Measurements from ENCODE around the gene BEX2. TPM values are rescaled to one million over a fixed set of nuclear protein-coding genes. Genes with fewer than 3 reads are reported as not detected.
A peak's percentile ranks its signal among the peaks of the same experiment; 100 is the strongest.
"Not testable (repeated sequence)": the region's sequence is repeated elsewhere in the genome, so short reads cannot be mapped to it uniquely, and the experiment has no call there.

The BEX2 gene
- total and polyA plus RNA-seq, 4 donors: 61.2 to 223 (median 140) TPM

GRCh38 chrX:103343105-103343504, 32.3 kb upstream of the BEX2 start:
- Histone ChIP-seq H3K4me3 (ENCODE audit: low read depth, low read length) (no peak overlapping the region), H3K9me3 (ENCODE audit: control insufficient read depth, insufficient read depth, low read length) (no peaks in the 10 kb centered on the region), H3K27me3 (ENCODE audit: control insufficient read depth, insufficient read depth, low read length) (peaks cover 20% of the 10 kb centered on the region), H3K27ac (ENCODE audit: low read depth, low read length) (no peak overlapping the region), H3K36me3 (ENCODE audit: control insufficient read depth, insufficient read depth, low read length) (no peaks in the 10 kb centered on the region), H3K4me1 (ENCODE audit: control insufficient read depth, insufficient read depth, low read length) (peaks cover 2% of the 10 kb centered on the region)
- no CpG with 5 or more reads among the region's 2 CpGs for WGBS (ENCODE audit: insufficient coverage)
- DNase-seq (ENCODE audit: low read depth in 4 of 6, low spot score in 6 of 6): peak in 3 of 6 donors; percentile 14 to 76 (median 66)

DNA sequence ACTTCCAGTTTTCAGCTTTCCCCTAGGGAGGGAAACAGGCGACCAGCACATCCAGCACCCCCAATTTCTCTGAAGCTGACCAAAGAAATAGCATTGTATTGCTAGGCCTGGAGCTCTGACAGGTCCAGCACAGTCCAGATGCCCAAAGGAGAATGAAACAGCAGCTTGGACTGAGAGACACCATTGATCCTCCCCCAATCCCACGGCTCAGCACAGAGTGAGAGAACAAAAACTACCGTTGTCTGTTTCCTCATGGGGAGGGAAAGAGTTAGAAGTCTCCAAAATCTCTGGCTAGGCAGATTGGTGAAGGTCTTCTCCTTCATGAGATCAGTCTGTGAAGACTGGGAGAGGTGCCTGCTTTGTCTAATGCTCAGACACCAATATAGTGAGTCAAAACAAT, 27.9 kb upstream of the BEX2 start:
- H3K27ac ChIP-seq (ENCODE audit: low read depth, low read length): no peak overlapping the region
- H3K4me3 ChIP-seq (ENCODE audit: low read depth, low read length): no peak overlapping the region
- no peak for DNase-seq (ENCODE audit: low read depth in 4 of 6, low spot score in 6 of 6)
- no peaks in the 10 kb centered on the region for H3K9me3 ChIP-seq (ENCODE audit: control insufficient read depth, insufficient read depth, low read length)
- 0% methylated on average over 1 of the region's 3 CpGs for WGBS (ENCODE audit: insufficient coverage)
- H3K36me3 ChIP-seq (ENCODE audit: control insufficient read depth, insufficient read depth, low read length): no peaks in the 10 kb centered on the region
- H3K27me3 ChIP-seq (ENCODE audit: control insufficient read depth, insufficient read depth, low read length): peaks cover 12% of the 10 kb centered on the region
- no peaks in the 10 kb centered on the region for H3K4me1 ChIP-seq (ENCODE audit: control insufficient read depth, insufficient read depth, low read length)

DNA sequence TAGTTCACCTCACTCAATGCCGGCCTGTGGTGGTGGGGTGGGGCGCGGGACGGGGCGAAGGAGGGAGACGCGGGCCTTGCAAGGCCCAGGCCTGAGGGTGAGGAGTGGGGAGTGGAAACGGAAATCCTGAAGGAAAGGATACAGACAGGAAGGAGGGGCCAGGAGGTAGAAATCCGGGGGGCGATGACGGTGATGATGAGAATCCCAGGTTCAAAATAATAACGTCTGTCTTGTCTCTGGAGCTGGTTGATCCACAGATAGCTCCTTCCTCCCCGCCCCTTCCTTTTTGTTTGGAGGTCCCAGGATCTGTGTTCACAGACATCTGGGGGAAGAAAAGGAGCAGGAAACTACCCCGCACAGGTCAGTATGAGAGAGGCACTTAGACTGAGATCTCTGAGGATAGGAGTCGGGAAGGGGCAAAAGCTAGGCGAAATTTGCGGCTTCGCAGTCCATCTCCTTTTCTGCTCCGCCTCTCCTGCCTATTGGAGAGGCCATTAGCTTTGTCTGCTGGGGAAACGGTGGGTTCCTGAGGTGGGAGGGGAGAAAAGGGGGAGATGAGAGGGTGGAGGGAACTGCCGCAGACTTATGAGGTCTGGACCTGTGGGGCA, 20.0 kb upstream of the BEX2 start:
- no peaks in the 10 kb centered on the region for H3K9me3 ChIP-seq (ENCODE audit: control insufficient read depth, insufficient read depth, low read length)
- H3K4me1 ChIP-seq (ENCODE audit: control insufficient read depth, insufficient read depth, low read length): peaks cover 3% of the 10 kb centered on the region
- H3K27ac ChIP-seq (ENCODE audit: low read depth, low read length): peak overlapping the region; percentile 79
- H3K4me3 ChIP-seq (ENCODE audit: low read depth, low read length): peak overlapping the region; percentile 55
- H3K36me3 ChIP-seq (ENCODE audit: control insufficient read depth, insufficient read depth, low read length): no peaks in the 10 kb centered on the region
- peak in 4 of 6 donors; percentile 20 to 91 (median 58) for DNase-seq (ENCODE audit: low read depth in 4 of 6, low spot score in 6 of 6)
- 19% methylated on average over 20 of the region's 21 CpGs for WGBS (ENCODE audit: insufficient coverage)
- H3K27me3 ChIP-seq (ENCODE audit: control insufficient read depth, insufficient read depth, low read length): peaks cover 7% of the 10 kb centered on the region

DNA sequence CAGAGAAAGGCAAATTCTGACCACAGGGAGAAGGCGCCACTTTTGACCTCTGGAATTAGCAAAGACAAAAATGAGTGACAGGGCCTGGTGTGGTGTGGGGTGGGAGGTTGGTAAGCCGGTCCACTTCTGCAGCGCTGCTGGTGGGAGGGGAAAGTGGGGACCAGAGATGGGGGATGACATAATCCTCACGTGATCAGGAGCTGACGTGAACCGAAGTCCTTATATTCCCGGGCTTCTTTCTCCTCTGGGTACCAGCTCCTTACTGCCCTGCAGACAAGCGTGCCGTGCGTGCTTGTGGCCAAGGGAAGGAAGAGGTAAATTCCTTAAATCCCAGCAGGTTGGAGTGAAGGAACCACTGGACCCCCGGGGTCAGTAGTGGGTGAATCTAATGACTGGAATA, 19.2 kb upstream of the BEX2 start, which contains the start of gene TCEAL7:
Gene TCEAL7 (plus strand): TSS at position 249 of the 400 bp plus-strand sequence. CDS start 1,165 bp downstream, outside the sequence.
- peak within 1 kb of the TSS; percentile 55 for H3K4me3 ChIP-seq (ENCODE audit: low read depth, low read length)
- WGBS (ENCODE audit: insufficient coverage): 17% methylated on average over 4 of the region's 11 CpGs
- H3K36me3 ChIP-seq (ENCODE audit: control insufficient read depth, insufficient read depth, low read length): no peaks in the 10 kb centered on the region
- peaks cover 7% of the 10 kb centered on the region for H3K27me3 ChIP-seq (ENCODE audit: control insufficient read depth, insufficient read depth, low read length)
- DNase-seq (ENCODE audit: low read depth in 4 of 6, low spot score in 6 of 6): peak in 5 of 6 donors; percentile 35 to 93 (median 53)
- peaks cover 3% of the 10 kb centered on the region for H3K4me1 ChIP-seq (ENCODE audit: control insufficient read depth, insufficient read depth, low read length)
- H3K9me3 ChIP-seq (ENCODE audit: control insufficient read depth, insufficient read depth, low read length): no peaks in the 10 kb centered on the region
- H3K27ac ChIP-seq (ENCODE audit: low read depth, low read length): peak within 1 kb of the TSS; percentile 79

GRCh38 chrX:103311399-103311780, 600 bp upstream of the BEX2 start:
- Histone ChIP-seq H3K4me1 (ENCODE audit: control insufficient read depth, insufficient read depth, low read length) (peaks cover 7% of the 10 kb centered on the region), H3K27me3 (ENCODE audit: control insufficient read depth, insufficient read depth, low read length) (no peaks in the 10 kb centered on the region), H3K4me3 (ENCODE audit: low read depth, low read length) (peak overlapping the region; percentile 60), H3K9me3 (ENCODE audit: control insufficient read depth, insufficient read depth, low read length) (no peaks in the 10 kb centered on the region), H3K36me3 (ENCODE audit: control insufficient read depth, insufficient read depth, low read length) (no peaks in the 10 kb centered on the region), H3K27ac (ENCODE audit: low read depth, low read length) (no peak overlapping the region)
- no peak for DNase-seq (ENCODE audit: low read depth in 4 of 6, low spot score in 6 of 6)
- WGBS (ENCODE audit: insufficient coverage): no CpG with 5 or more reads among the region's 3 CpGs

DNA sequence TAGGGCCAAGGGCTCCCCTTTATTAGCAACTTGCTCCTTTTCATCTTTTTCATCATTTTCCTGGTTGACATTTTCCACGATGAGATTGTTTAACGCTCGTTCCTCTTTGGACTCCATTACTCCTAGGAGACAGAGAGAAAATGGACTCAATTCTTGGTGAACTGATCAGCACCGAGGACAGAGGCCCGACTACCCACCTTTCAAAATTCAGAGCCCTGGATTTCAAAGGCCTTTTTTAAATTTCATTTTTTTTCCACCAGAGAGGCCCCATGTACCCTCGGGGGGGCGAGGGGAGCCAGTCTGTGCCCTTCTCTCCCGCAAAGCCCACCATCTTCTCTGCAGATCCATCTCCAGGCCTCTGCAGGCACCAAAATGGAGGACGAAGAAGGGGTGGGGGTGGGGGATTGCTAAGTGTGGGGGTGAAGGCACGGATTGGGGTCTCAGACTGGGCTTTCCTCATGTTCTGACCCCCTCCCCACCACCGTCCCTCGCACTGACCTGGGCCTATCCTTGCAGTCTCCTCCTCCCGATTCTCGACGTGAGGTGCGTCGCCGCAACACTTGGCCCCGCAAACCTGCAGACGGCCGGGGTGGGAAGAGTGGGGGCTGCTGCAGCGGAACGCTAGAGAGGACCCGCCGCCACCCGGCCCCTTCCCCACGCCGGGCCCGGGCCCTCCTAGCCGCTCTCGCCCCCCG, 783 bp downstream of the BEX2 start:
- Histone ChIP-seq H3K36me3 (ENCODE audit: control insufficient read depth, insufficient read depth, low read length) (no peaks in the 10 kb centered on the region), H3K4me3 (ENCODE audit: low read depth, low read length) (peak overlapping the region; percentile 60), H3K4me1 (ENCODE audit: control insufficient read depth, insufficient read depth, low read length) (peaks cover 7% of the 10 kb centered on the region), H3K9me3 (ENCODE audit: control insufficient read depth, insufficient read depth, low read length) (no peaks in the 10 kb centered on the region), H3K27ac (ENCODE audit: low read depth, low read length) (no peak overlapping the region), H3K27me3 (ENCODE audit: control insufficient read depth, insufficient read depth, low read length) (no peaks in the 10 kb centered on the region)
- DNase-seq (ENCODE audit: low read depth in 4 of 6, low spot score in 6 of 6): peak in 3 of 6 donors; percentile 9 to 69 (median 38)
- 44% methylated on average over 17 of the region's 32 CpGs for WGBS (ENCODE audit: insufficient coverage)

DNA sequence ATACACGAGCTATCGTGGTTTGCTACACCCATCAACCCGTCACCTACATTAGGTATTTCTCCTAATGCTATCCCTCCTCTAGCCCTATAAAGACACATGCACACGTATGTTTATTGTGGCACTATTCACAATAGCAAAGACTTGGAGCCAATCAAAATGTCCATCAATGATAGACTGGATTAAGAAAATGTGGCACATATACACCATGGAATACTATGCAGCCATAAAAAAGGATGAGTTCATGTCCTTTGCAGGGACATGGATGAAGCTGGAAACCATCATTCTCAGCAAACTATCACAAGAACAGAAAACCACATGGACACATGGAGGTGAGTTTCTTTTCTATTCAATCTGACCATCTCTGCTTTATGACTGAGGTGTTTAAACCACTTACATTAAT, 5.1 kb downstream of the BEX2 start:
- H3K27me3 ChIP-seq (ENCODE audit: control insufficient read depth, insufficient read depth, low read length); H3K4me3 ChIP-seq (ENCODE audit: low read depth, low read length); H3K27ac ChIP-seq (ENCODE audit: low read depth, low read length); H3K9me3 ChIP-seq (ENCODE audit: control insufficient read depth, insufficient read depth, low read length); H3K4me1 ChIP-seq (ENCODE audit: control insufficient read depth, insufficient read depth, low read length); H3K36me3 ChIP-seq (ENCODE audit: control insufficient read depth, insufficient read depth, low read length); DNase-seq (ENCODE audit: low read depth in 4 of 6, low spot score in 6 of 6): not testable (repeated sequence)
- 100% methylated on average over 1 of the region's 4 CpGs for WGBS (ENCODE audit: insufficient coverage)

DNA sequence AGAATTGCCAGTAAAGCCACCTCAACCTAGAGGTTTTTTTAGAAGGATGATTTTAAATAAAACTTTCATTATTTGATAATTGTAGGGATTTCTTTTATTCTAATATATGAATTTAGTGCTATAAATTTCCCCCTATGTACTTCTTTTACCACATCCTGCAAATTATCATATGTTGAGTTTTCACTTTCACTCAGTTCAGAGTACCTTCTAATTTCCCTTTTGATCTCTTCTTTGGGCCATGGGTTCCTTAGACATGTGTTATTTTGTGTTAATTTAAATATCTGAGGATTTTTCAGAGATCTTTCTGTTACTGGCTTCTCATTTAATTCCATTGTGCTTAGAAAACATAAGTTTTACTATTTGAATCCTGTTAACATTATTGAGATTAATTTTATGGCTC, 6.1 kb downstream of the BEX2 start:
- H3K4me1 ChIP-seq (ENCODE audit: control insufficient read depth, insufficient read depth, low read length): no peaks in the 10 kb centered on the region
- no peak overlapping the region for H3K27ac ChIP-seq (ENCODE audit: low read depth, low read length)
- DNase-seq (ENCODE audit: low read depth in 4 of 6, low spot score in 6 of 6): no peak
- H3K27me3 ChIP-seq (ENCODE audit: control insufficient read depth, insufficient read depth, low read length): no peaks in the 10 kb centered on the region
- H3K9me3 ChIP-seq (ENCODE audit: control insufficient read depth, insufficient read depth, low read length): no peaks in the 10 kb centered on the region
- H3K36me3 ChIP-seq (ENCODE audit: control insufficient read depth, insufficient read depth, low read length): no peaks in the 10 kb centered on the region
- no peak overlapping the region for H3K4me3 ChIP-seq (ENCODE audit: low read depth, low read length)

- Histone ChIP-seq H3K27ac (ENCODE audit: low read depth, low read length) (no peak overlapping the region), H3K9me3 (ENCODE audit: control insufficient read depth, insufficient read depth, low read length) (no peaks in the 10 kb centered on the region), H3K27me3 (ENCODE audit: control insufficient read depth, insufficient read depth, low read length) (no peaks in the 10 kb centered on the region), H3K36me3 (ENCODE audit: control insufficient read depth, insufficient read depth, low read length) (no peaks in the 10 kb centered on the region), H3K4me3 (ENCODE audit: low read depth, low read length) (no peak overlapping the region), H3K4me1 (ENCODE audit: control insufficient read depth, insufficient read depth, low read length) (no peaks in the 10 kb centered on the region)
- DNase-seq (ENCODE audit: low read depth in 4 of 6, low spot score in 6 of 6): no peak
- 93% methylated on average over 1 of the region's 2 CpGs for WGBS (ENCODE audit: insufficient coverage)
Measured at GRCh38 chrX:103293118-103293517, 17.7 kb downstream of the BEX2 start.

GRCh38 chrX:103279624-103280023, 31.2 kb downstream of the BEX2 start:
- peaks cover 15% of the 10 kb centered on the region for H3K27me3 ChIP-seq (ENCODE audit: control insufficient read depth, insufficient read depth, low read length)
- DNase-seq (ENCODE audit: low read depth in 4 of 6, low spot score in 6 of 6): no peak
- H3K4me1 ChIP-seq (ENCODE audit: control insufficient read depth, insufficient read depth, low read length): no peaks in the 10 kb centered on the region
- no CpG with 5 or more reads among the region's 1 CpG for WGBS (ENCODE audit: insufficient coverage)
- no peak overlapping the region for H3K27ac ChIP-seq (ENCODE audit: low read depth, low read length)
- no peaks in the 10 kb centered on the region for H3K9me3 ChIP-seq (ENCODE audit: control insufficient read depth, insufficient read depth, low read length)
- H3K36me3 ChIP-seq (ENCODE audit: control insufficient read depth, insufficient read depth, low read length): no peaks in the 10 kb centered on the region
- no peak overlapping the region for H3K4me3 ChIP-seq (ENCODE audit: low read depth, low read length)
